Stimulated activated CD4-positive, alpha-beta T cell treated with anti-CD3 and anti-CD28 coated beads, Interleukin-12 subunit alpha, Interleukin-12 subunit beta, amount 100 ng/mL, for 48 hours (primary cell): Measurements from ENCODE around the gene SND1.

ENCODE experiments used
- DNase-seq, 3 donors: peaks; one replicate each; pipeline ENCODE4 v3.0.0-alpha.2; 2020; ENCODE audit warnings: low read depth in 2 of 3, low spot score in 1 of 3

The SND1 gene

GRCh38 chr7:127651556-127652332, at the start of gene SND1:
TSS of gene SND1 (plus strand) at chr7:127652194. CDS start at chr7:127652374, 180 bp downstream.
- DNase-seq, result peak; percentile 96 to 98 (median 98)

- no peak for DNase-seq
These were observed 43.5 kb upstream of the SND1 start for GRCh38 chr7:127608446-127608845.

GRCh38 chr7:127609297-127609696, 42.7 kb upstream of the SND1 start:
- DNase-seq, result no peak

- no peak for DNase-seq
These were observed 39.7 kb upstream of the SND1 start for GRCh38 chr7:127612263-127612662.

- DNase-seq, result no peak
These were observed 35.3 kb upstream of the SND1 start for GRCh38 chr7:127616724-127617123.

- no peak for DNase-seq
These were observed 34.0 kb upstream of the SND1 start, which contains the start of gene PAX4 for GRCh38 chr7:127618042-127618441. TSS of gene PAX4 (minus strand) at chr7:127618142. CDS start at chr7:127615928, 2,214 bp downstream.

- DNase-seq, result no peak
These were observed 33.2 kb upstream of the SND1 start for GRCh38 chr7:127618775-127619174.

GRCh38 chr7:127619681-127620405, 32.2 kb upstream of the SND1 start:
- DNase-seq, result no peak

- no peak for DNase-seq
These were observed 31.4 kb upstream of the SND1 start for GRCh38 chr7:127620406-127621233.

GRCh38 chr7:127625331-127625730, 26.7 kb upstream of the SND1 start:
- DNase-seq, result no peak

- DNase-seq, result no peak
These were observed 23.5 kb upstream of the SND1 start for GRCh38 chr7:127628445-127628844.

GRCh38 chr7:127629268-127629854, 22.6 kb upstream of the SND1 start:
- DNase-seq, result peak in 2 of 3 donors; percentile 12 to 30

GRCh38 chr7:127632276-127632910, 19.6 kb upstream of the SND1 start:
- no peak for DNase-seq

- DNase-seq, result no peak
These were observed 16.2 kb upstream of the SND1 start for GRCh38 chr7:127635659-127636285.

GRCh38 chr7:127638197-127638596, 13.8 kb upstream of the SND1 start:
- no peak for DNase-seq

- DNase-seq, result no peak
These were observed 7.5 kb upstream of the SND1 start for GRCh38 chr7:127644484-127644883.

GRCh38 chr7:127647636-127648035, 4.4 kb upstream of the SND1 start:
- DNase-seq, result no peak

- DNase-seq, result no peak
These were observed 3.0 kb upstream of the SND1 start for GRCh38 chr7:127648986-127649385.

GRCh38 chr7:127650847-127651555, 993 bp upstream of the SND1 start:
- no peak for DNase-seq
